Suppressor macrophage treated with lipopolysaccharide for 4 hours (primary cell): ENCODE measurements around the gene PNCK.

Experiments
- DNase-seq: peaks from one replicate; pipeline ENCODE4 v3.0.0-alpha.2; 2020

The PNCK gene

GRCh38 chrX:153640736-153641575 is 32.7 kb downstream of the PNCK start:
- no peak for DNase-seq

- DNase-seq: no peak
Observed at GRCh38 chrX:153640045-153640686, 33.4 kb downstream of the PNCK start.

DNA sequence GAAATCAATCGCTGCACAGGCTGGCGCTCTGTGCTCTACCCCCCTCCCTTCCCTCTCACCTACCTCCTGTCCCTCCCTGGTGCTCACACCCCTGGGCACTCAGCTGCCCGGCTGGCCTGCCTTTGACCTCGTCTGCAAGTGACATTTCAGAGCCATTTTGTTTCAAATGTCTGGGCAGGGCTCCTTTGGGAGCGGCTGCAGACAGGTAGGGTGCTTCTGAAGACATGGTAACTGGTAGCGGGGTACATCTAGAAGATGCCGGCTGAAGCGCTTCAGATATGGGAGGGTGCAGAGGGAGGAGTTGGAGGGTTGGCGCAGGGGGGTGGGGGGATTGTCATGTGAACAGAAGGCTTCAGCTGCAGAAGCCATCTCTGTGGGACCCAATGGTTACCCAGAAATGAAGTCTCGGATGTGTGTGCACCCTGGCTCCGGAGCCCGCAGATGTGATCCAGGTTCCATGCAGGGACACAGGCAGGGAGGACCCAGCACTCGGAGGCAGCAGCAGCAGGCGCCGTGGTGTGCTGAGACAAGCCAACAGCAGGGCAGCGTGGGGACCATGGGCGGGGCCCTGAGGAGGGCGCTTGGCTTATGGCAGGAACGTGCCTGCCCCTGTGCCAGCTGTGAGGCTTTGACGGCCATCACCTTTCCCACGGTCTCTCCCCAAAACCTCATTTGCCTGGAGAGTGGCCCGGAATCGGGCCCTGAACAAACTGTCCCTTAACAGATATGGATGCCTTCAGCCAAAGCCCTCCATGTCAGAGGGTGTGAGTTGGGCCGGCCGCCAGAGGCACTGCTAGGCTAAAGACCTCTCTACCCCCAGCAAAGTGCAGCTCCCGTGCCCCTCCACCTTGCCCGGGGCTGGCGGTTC is 34.2 kb downstream of the PNCK start:
- no peak for DNase-seq

- no peak for DNase-seq
Observed at GRCh38 chrX:153638436-153639176, 35.0 kb downstream of the PNCK start.

GRCh38 chrX:153638041-153638371 is 35.6 kb downstream of the PNCK start:
- no peak for DNase-seq

DNA sequence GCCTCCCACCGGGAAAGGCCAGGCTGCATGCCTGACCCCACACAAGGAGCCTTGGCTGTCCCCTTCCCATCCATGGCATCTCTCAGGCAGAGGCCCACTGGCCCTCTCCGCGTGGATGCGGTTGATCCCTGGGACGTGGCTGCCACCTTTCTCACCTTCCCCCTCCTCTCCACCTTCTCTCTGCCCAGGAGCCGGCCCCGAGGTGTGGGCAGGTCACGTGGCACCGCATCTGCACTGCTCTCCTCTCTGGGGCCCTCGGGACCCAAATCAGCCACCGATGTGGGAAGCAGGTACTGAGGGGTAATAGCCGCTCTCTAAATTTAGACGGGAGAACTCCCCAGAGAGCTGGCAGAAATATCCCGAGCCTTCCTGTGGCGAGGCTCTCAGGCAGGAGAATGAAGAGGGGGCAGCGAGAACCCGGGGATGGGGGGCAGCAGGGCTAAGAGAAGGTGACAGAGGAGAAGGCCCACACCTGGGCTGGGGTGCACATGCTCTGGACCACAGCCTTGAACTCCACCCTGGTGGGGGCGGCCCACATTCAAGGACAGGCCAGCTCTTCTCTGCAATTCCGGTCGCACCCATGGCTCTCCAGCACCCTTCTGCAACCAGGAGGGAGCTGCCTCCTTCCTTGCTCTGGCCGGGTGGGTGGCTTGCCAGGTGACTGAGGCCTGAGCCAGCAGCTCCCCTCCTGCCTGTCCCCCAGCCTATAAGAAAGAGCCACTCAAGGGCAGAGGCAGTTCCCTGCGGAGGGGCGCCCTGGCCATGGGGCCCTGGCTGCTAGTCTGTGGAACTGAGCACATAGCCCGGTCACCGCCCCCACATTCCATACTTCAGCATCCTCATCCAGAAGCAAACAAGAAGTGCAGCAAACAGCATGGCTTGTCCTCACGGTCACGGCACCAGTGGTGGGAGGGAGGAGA is 36.2 kb downstream of the PNCK start:
- no peak for DNase-seq

GRCh38 chrX:153636716-153637115 is 36.9 kb downstream of the PNCK start:
- DNase-seq: no peak

GRCh38 chrX:153635788-153636668 is 37.6 kb downstream of the PNCK start:
- DNase-seq: peak; percentile 38

GRCh38 chrX:153635388-153635787 is 38.2 kb downstream of the PNCK start:
- no peak for DNase-seq

DNA sequence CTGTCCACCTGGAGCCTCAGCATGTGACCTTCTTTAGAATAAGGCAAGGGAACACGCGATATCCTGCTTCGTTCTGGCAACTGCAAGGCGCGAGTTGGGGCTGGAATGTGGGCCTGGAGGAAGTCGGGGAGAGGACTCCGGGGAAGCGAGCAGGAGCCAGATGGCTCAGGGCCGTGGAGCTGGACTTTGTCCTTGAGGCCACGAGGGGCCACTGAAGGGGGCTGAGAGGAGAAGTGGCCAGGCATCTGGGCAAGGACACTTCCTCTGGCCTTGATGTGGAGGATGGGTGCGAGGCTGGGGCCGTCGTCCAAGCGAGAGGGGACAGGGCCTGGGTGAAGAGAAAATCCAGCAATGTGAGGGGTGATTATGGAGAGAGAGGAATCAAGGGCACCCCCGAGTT is 38.8 kb downstream of the PNCK start:
- no peak for DNase-seq

- DNase-seq: no peak
Observed at GRCh38 chrX:153634236-153634635, 39.4 kb downstream of the PNCK start.

- DNase-seq: no peak
Observed at GRCh38 chrX:153633607-153634180, 39.9 kb downstream of the PNCK start.

GRCh38 chrX:153633048-153633447 is 40.6 kb downstream of the PNCK start:
- DNase-seq: no peak

- DNase-seq: no peak
Observed at GRCh38 chrX:153632595-153632946, 41.0 kb downstream of the PNCK start.

- DNase-seq: no peak
Observed at GRCh38 chrX:153631907-153632594, 41.6 kb downstream of the PNCK start.

DNA sequence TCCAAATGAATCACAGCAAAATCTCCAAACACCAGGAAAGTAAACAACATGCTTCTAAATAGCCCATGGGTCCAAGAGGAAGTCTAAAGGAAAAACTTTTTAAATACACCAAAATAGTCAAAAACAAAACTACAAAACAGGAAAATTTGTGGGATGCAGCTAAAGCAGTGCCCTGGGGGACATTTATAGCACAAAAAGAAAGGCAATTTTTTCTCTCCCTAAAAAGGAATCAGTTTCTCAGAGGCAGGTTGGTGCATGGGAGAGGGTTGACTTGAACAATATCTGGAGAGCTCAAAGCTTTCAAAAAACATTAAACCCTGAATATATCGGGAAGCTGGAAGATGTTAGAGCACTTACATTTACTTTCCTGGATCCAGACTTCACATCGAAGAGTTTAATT is 42.3 kb downstream of the PNCK start:
- no peak for DNase-seq

- no peak for DNase-seq
Observed at GRCh38 chrX:153628665-153629064, 44.9 kb downstream of the PNCK start.

DNA sequence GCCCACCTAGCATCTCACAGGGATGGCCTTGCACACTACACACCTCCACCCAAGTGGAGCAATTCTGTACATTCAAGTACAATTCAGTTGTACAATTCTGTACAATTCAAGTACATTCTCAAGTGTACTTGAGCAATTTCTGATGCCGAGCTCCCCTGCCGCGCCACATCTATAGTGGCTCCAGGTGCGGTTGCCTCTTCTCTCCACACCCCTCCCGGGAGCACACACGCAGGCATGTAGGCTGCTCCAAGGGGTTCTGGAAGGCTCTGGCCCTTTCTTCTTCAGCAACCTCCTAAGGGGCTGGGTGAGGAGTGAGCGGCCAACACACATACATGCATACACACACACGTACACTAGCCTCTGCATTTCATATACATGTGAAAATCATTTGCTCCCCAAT is 45.5 kb downstream of the PNCK start:
- DNase-seq: no peak

DNA sequence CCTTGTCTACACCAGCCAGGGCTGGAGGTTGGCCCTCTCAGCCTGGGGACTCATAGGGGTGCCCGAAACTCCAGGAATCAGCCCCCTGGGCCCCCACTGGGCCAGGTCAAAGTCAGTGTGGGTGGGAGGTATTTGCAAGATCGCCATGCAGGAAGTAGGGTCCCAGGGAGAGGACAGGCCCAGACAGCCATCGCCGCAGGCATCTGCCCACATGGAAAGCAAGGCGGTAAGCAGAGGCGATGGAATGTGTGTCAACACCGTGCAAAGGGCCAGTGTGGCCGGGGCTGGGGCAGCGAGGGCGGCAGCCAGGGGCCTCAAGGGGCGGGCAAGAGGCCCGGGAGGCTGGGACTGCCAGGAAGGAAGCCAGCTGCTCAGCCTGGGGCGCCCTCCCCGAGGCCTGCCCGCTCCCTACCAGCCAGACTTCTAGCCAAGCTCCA is 45.9 kb downstream of the PNCK start:
- no peak for DNase-seq
